Activated CD4-positive, alpha-beta T cell treated with anti-CD3 and anti-CD28 coated beads for 1 hour (primary cell): ENCODE data around the gene TRIM33.
"Not testable (repeated sequence)": the region's sequence is repeated elsewhere in the genome, so short reads cannot be mapped to it uniquely, and the experiment has no call there.

Experiments
- DNase-seq: peaks from one replicate; pipeline ENCODE4 v3.0.0-alpha.2; 2020

The TRIM33 gene

DNA sequence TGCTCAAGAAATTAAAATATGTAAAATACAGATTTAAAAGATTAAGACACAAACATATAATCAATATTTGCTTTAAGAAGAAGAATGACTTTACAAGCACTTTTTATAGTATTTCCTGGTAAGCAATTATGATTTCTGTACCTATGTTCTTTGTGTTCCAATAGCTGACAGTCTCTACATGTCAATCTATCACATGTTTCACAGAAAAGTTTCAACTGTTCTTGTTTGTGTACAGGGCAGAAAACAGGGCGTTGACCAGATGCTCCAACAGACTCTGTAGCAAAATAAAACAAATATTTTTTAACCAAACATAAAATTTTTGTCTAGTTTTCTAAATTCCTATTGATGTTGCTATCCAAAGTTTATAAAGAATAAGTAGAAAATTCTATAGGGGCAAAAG is 48.0 kb downstream of the TRIM33 start:
- DNase-seq, result no peak

DNA sequence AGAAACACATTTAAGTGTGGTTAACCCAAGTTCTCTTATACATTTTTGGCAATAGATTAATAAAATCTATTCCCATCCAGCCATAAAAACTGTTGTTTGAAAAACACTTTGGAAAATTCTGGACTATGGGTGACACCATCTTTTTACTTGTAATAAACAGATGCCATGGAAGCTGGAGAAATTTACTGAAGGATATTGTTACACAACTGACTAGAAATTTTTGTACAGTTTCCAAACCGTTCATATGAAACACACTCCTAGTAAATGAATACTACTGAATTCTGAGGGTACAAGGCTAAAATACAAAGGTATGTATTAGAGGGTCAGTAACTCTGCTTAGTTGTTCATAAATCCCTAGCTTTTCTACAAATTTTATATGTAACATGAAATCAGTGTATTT is 48.7 kb downstream of the TRIM33 start:
- DNase-seq, result no peak

DNA sequence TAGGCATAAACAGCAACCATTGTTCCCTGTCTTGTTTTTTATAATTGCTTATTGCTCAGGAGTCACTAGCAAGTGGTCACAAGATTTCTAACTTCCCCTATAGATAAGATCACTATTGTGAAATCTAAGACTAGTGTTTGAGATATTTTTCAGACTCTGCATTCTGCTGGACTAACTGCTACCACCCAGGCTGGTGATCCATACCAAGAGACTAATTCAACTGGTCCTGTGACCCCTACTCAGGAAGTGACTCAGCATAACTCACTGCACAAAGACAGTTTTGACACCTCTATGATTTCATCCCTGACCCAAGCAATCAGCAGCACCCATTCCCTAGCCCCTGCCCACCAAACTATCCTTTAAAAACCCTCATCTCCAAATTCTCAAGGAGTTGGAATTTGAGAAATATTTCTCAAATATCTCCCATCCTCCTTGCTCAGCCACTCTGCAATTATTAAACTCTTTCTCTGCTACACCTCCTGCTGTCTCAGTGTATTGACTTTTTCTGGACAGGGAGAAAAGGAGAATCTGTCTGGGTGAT is 52.7 kb downstream of the TRIM33 start:
- no peak for DNase-seq

DNA sequence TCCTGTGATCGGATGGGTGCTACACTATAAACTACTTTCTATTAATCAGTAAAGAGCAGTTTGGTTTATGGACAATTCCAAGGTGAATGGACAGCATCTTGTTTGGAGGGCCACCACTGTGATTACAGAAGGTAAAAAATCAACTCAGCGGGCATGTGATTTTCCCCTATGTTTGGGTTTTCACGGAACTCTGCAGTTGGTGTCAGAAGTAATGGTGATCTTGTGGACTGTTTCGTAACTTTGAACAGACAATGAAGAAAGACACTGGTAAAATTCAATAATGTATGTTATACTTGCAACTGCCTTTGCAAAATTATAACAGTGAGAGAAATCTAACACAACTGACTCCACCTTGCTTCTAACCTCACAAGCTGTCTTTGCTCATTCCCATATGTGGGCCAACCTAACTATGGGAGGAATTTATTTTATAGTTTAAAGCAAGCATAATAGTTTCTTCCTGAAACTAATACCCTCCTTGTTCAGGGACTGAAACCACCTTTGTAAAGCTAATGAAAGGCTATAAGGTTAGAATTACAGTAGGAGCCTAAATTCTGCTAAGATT is 53.2 kb downstream of the TRIM33 start:
- no peak for DNase-seq

DNA sequence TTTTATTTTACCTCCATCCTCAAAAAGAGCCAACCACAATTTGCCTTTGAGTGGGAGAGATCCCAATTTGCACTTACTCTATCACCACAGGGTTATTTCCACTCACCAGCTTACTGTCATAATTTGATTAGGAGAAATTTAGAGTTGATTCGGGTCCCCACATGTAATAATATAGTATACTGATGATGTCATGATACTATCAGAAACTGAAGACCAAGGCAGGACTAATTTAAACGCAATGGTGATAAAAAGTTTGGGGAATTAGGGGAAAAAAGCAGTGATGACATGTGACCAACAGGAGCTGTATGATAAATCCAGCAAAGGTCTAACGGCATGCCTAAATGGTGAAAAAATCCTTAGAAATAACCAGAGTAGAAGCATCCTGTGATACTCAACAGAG is 54.4 kb downstream of the TRIM33 start:
- no peak for DNase-seq

DNA sequence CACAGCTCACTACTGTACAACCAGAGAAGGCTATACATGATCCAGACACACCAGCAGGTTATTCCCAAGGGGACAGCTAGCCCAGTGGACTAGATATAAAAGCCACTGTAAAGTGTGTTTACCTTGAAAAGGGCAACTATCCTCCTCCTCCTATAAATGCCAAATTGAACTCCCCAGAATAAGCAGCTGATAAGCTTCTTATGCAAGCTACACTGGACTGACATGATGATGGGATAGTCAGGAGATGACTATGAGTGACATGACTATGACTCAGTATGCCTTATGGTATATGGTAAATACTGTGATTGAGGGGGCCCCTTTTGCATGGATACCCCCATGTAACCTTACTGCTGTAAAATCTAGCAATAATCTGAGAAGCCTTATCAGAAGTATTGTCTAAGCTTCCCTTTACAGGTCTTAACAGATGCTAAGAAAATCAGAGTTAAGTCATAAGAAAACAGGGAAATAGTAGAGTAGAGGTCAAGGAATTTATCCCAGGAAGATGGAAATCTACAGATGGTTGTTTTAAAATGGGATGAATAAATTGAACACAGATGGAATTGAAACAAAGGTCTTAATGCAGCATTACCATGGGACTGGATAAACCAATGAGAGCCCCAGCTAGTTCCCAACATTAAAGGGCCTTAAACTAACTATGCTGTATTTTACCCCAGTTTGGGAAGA is 55.8 kb downstream of the TRIM33 start:
- DNase-seq, result no peak

DNA sequence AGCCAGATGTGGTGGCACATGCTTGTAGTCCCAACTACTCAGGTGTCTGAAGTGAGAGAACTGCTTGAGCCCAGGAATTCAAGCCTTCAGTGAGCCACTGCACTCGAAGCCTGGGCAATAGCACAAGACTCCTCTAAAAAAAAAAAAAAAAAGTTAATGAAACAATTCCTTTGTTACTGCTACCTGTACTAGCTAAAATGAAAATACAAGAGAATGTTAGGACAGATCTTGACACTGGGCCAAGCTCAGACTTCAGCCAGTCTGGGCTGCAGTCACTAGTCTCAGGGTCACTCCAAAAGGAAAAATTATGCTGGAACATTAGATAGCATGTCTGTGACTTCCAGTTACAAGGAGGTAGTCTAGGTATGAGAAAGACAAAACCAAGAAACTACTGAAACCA is 56.5 kb downstream of the TRIM33 start:
- no peak for DNase-seq

DNA sequence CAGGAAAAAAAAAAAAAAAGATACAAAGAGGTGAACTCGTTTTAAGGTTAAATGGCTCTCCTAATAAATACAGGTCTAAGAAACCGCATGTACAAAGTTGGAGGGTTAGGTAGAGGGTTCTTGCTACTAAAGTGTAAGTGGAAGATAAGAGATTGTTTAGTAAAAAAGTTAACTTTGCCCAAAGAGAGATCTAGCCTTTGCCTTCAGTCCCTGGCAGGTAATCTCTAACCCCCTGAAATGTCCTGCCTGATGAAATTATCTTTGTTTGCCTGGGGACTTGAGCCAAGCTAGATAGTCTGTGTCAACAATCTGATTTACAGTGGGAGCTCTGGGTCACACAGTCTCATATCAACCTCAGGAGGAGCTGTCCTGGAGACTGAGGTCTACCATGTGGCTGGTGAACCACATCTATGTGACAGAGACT is 57.6 kb downstream of the TRIM33 start:
- DNase-seq, result no peak

DNA sequence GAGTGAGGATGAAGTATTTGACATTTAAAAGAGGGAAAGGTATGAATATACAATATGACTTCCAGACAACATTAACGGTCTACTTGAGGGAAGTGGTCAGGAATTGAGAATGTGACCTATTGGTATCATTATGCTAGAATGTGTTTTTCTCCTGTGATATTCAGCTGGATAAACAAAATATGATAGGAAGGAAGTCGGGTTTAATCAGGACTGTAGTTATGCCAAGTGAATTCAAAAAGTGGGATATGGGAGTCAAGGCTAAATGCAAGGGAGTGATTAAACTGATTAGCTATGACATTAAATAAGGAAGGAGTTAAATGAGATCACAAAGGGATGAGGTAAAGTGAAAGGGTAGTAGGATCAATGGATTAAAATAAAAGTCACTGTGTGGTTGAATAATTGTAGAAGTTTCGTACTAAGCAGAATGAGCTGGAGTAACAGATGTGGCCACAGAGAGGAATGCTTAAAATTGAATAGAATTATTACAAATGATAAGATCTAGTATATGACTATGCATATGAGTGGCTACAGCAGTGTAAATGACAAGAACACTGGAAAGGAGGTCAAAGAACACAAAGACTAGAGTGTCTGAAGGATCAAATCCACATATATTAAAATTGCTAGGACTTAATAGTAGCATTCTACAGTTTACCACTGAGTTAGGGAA is 62.5 kb downstream of the TRIM33 start:
- DNase-seq, result no peak

DNA sequence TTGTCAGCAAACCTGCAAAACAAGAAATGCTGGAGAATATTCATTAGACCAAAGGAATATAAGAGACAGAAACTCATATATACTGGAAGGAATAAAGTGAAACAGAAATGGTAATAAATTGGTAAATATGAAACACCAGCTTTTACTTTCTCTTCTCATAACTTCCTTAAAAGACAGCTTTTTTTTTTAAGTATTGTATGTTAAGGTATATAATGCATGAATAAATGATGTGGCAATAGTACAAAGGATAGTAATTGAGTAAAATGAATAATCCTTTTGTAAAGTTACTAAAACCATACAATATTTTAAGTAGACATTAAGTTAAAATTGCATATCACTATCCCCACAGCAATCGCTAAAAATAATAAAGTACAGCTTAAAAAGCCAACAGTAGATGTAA is 64.8 kb downstream of the TRIM33 start:
- DNase-seq, result no peak

DNA sequence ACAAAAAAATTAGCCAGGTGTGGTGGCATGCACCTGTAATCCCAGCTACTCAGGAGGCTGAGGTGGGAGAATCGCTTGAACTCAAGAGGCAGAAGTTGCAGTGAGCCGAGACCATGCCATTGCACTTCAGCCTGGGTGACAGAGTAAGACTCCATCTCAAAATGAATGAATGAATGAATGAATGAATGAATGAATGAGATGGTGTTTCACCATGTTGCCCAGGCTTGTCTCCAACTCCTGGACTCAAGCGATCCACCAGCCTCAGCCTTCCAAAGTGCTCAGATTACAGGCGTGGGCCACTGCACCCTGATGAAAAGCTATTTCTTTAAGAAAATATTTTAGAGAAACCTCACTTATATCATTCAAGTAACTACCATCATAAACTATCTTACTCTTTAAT is 67.8 kb downstream of the TRIM33 start:
- not testable (repeated sequence) for DNase-seq

DNA sequence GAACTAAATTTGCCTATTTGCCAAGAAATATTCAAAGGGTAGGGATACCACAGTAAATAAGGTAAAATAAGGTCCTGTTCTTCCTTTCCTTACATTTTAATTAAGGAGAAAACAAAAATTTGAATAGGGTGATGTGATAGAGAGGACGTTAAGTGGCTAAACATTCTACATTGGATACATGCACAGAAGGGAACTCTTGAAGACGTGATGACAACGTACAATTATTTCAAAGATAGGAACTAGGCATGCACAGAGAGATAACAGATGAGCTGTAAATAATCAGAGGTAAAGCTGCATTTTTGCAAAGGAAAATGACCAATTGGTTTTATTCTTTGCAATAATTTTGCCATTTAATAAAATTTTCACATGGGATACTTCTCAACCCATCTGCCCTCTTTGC is 69.7 kb downstream of the TRIM33 start:
- DNase-seq, result no peak

DNA sequence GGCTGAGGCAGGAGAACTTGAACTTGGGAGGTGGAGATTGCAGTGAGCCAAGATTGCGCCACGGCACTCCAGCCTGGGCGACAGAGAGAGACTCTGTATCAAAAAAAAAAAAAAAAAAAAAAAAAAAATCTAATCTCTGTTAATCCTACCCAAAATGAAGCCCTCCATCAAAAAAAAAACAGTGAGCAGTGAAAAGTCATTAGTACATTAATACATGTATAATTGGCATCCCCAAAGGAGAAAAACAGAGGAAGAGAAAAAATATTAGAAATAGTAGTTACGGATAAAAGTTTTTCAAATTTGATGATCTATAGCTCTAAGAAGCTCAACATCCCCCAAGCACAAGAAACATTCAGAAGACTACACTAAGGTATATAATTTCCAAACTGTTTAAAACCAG is 71.6 kb downstream of the TRIM33 start:
- no peak for DNase-seq

DNA sequence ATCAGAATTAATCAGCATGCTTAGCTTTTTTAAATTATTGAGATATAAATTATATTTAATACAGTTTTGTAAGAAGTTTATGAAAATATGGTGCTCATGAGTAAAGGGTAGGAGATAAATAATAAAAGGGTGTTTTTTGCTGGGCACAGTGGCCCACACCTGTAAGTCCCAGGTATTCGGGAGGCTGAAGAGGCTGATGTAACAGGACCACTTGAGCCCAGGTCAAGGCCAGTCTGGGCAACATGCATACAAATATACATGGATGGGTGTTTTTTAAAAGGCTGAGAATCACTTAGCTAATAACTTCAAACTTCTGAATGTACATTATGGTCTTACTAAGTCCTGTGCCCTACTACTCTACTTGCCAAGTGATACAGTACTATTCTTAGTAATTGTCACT is 73.2 kb downstream of the TRIM33 start:
- no peak for DNase-seq

DNA sequence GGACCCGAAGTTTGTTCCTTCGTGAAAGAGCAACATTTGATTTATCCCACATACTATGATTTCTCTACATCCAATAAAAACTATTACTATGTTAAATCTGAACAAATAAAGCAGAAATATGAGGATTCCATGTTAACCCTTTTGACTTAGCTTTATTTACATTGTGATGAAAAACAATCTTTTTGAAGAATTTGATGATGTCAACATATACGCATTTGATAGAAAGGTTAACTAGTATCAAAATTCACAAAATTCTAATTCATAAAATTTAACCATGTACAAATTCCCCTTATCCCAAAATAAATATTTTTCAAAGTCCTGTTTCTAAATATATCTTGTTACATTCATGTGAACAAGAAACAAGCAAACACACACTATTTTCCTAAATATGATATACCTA is 74.2 kb downstream of the TRIM33 start:
- no peak for DNase-seq

DNA sequence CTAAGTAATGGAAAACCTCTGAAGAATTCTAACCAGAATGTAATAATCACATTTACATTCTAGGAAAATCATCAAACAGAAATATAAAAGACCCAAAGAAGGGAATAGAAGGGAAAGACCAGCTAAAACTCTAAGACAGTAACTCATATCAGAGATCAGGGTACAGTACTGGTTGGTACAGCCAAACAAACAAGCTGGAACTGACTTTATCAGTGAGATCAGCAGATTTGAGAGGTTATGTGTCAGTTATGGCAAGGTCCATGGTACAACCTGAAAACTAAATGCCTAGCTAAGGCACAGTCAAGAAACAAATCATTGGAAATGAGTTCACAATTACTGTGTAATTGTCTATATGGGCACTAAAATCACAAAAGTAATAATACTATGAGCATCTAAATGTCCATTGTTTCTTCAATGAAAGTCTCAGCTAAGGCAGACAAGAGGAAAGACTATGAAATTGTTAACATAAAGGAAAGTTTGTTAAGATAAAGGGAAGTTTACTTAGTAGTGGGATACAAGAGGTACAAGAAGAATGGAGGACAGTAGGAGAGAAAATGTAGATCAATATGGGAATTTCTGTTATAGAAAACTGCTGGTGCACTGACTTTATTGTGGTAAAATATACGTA is 75.8 kb downstream of the TRIM33 start:
- DNase-seq, result no peak

DNA sequence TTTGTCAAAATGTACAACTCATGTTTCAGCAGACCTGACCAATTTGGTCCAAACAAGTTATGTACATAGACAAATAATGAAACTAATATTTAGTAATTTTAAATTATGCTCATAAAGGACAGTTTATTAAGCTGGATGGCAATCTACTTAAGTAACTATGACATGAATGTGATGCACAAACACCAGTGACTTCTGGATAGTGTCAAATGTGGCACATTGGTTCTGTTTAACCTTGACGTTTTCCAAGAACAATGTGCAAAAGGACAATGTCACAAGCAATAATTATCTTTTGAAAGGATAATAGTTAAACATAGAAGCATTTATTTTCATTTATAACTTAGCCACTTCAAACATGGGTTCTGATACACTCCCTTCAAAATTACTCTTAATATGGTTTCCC is 80.0 kb downstream of the TRIM33 start:
- DNase-seq, result no peak

DNA sequence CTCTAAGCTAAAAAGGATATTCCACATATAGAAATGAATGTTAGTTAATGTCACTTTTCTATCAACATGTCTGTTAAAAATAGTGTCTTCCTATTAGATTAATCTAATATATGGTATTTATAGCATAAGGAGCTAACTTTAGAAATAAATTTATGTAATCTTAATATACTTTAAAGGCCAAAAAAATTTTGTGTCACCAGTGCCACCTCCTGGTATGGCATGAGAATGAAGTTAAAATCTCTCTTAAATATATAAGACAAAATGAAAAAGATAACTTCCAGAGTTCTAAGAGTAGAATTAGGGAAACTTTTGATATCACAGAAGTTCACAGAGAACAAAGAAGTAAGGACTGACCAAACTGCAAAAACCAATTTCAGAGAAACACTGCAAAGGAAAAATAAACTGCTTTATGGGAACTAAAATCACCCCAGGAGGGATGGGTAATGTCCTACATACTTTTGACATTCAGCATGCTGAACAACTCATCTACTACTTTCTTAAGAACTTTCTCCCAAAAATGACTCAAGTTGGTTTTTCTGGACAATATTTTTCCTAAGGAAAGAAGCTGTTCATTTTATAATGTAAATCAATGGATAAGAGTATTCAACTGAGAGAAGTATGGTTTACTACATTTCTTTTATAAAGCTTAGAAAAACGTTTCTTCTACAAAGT is 82.8 kb downstream of the TRIM33 start:
- no peak for DNase-seq

DNA sequence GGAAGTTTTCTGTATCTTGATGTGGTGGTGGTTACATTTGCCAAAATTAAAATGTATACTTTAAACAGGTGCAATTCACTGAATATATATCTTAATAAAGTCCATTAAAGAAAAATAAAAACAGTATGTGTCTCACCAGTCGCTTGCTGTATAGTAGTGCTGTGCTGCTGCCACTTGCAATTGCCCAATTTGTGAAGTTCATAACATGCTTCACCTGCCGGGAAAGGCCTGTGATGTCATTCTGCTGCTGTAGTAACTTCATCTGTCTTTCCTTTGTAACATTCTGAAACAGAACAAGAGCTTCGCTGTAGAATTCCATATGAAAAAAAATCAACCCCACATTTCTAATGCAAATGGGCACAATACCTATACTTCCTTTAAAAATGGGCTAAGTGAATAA is 83.4 kb downstream of the TRIM33 start:
- no peak for DNase-seq

DNA sequence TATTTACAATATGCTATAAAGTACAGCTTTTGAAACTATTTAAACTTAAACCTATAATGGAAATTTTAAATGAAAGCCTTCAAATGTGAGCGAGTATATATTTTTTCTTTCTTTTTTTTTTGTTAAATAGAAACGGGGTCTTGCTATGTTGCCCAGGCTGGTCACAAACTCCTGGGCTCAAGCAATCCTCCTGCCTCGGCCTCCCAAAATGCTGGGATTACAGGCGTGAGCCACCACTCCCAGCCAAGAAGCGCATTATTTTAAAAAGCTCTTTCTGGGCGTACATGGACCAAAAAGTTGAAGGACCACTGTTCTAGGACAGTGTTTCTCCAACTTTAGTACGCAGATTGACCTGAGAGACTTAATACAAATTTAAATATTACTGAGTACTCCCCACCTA is 87.5 kb downstream of the TRIM33 start:
- no peak for DNase-seq

DNA sequence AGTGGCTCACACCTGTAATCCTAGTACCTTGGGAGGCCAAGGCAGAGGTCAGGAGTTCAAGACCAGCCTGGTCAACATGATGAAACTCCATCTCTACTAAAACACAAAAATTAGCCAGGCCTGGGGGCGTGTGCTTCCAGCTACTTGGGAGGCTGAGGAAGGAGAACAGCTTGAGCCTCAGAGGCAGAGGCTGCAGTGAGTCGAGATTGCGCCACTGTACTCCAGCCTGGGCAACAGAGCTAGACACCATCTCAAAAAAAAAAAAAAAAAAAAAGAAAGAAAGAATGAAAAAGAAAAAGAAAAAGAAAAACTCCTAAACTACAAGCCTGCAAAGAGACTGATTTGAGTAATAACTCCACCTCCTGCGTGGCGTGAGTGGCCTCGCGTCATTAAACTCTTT is 92.1 kb downstream of the TRIM33 start:
- not testable (repeated sequence) for DNase-seq

DNA sequence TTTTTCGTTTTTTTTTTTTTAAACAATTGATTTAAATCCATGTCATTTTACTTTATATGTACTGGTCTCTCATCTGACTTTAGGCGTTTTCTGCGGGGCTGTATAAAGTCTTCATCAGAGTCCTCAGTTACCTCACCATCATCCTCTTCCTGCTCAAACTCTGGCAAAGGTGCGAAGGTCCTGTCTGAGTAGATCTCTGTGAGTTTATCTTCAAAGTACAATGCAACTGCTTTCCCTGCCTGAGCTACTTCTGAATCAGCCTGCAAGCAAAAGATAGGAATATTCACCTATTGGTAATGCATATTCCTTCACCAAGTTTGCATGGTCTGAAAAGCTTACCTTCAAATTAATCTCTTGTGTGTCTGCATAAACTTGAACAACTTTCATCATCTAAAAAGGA is 113.4 kb downstream of the TRIM33 start:
- DNase-seq, result no peak

DNA sequence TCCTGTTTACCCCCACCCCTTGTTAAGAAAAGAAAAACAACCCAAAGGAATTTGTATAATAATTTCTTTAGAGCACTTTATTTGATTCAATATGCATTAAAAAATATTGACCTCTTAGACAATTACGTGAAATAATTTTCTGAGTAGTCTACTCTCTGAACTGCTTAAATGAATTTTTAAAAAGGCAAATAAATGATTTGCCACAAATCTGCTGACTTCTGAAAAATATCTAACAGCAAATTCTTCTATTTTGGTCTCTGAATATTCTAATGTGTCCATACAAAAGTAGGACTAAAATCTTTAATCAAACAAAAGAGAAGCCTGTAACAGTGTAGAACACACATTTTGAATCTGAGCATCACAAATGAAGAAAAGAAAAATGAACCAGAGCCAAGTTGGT is 115.1 kb downstream of the TRIM33 start:
- DNase-seq, result no peak
